A172 (cell line): ENCODE measurements around the gene GTF3C5. TPM values are rescaled to one million over a fixed set of nuclear protein-coding genes. Genes with fewer than 3 reads are reported as not detected.
A peak's percentile ranks its signal among the peaks of the same experiment; 100 is the strongest.
"Not testable (repeated sequence)": the region's sequence is repeated elsewhere in the genome, so short reads cannot be mapped to it uniquely, and the experiment has no call there.

Experiments used
- DNase-seq: peaks from one replicate; pipeline ENCODE4 v3.0.0-alpha.2; 2015; ENCODE audit warnings: low spot score
- total RNA-seq: library from RNA; depleted of rRNA; stranded (reverse); fragments of >200 nt; shearing (Covaris generic); gene quantifications from 2 replicates; pipeline ENCODE4 v1.2.3, GENCODE V29; 2014

Gene GTF3C5
- total RNA-seq, 1 experiment from 2014 or later: 98.4 TPM

GRCh38 chr9:132995879-132996278, 34.9 kb upstream of the GTF3C5 start:
- DNase-seq: no peak

GRCh38 chr9:132996526-132996925, 34.3 kb upstream of the GTF3C5 start:
- DNase-seq: no peak

- DNase-seq: peak; percentile 38
Observed at GRCh38 chr9:132997591-132997990, 33.2 kb upstream of the GTF3C5 start.

DNA sequence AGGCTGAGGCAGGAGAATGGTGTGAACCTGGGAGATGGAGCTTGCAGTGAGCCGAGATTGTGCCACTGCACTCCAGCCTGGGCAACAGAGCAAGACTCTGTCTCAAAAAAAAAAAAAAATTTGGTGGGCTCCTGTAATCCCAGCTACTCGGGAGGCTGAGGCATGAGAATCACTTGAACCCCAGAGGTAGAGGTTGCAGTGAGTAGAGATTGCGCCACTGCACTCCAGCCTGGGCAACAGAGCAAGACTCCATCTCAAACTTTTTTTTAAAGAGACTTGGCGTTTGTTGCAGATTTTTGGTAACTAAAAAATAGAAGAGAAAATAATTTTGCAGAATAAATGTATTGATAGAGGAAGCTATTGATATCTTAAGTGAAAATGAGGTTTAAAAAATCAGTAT, 32.6 kb upstream of the GTF3C5 start:
- DNase-seq: not testable (repeated sequence)

DNA sequence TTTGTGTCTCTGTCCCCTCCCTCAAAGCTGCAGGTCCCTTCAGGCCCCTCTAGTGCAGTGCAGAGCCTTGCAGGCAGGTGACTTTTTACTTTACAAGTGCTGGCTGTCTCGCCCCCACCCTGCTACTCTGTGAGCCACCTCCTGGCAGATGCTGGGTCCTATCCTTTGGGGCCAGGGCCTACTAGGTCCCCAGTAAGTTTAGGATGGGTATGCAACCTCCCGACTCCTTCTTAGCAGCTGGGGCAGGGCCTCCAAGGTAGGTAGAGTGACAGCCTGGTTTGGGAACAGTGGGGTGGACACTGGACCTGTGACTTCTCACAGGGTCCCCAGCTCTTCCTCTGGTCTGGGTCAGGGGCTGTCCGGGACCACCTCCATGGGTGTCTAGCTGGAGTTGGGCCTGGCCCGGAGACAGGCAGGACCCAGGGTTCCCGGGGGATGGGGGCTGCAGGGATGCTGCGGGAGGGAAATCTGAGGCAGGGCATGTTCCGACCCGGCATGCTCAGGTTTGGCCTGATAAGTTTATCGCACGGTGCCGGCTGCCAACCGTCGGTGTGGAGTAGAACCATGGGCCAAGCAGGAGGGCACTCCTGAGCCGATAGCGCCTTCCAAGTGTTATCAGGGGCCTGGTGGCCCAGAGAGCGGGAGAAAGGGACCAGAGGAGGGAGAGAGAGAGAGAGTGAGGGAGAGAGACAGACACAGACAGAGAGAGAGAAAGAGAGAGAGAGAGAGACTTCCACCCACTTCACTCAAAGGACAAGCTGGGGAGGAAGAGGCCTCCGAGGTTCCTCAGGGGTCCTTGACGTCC, 31.8 kb upstream of the GTF3C5 start:
- DNase-seq: no peak

GRCh38 chr9:133002147-133003070, 28.4 kb upstream of the GTF3C5 start:
- no peak for DNase-seq

GRCh38 chr9:133003071-133003461, 27.7 kb upstream of the GTF3C5 start:
- DNase-seq: no peak

DNA sequence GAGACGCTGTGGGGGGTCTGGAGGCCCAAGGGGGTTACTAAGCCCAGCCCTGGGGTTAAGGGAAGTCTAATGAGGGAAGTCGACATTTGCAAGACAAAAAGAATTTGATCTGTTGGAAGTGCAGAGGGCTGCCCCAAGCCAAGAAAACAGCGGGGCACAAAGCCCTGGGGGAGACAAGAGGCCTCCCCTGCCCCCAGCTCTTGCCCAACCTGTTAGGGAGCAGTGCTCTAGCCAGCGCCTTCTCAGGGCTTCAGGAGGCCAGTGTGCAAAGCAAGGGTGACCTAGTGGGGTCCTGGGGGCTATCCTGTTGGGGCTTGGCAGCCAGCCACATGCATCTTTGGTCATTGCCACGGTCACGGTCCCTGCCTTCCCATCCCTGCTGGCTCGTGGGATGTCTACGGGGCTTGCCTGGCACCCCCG, 27.1 kb upstream of the GTF3C5 start:
- DNase-seq: no peak

DNA sequence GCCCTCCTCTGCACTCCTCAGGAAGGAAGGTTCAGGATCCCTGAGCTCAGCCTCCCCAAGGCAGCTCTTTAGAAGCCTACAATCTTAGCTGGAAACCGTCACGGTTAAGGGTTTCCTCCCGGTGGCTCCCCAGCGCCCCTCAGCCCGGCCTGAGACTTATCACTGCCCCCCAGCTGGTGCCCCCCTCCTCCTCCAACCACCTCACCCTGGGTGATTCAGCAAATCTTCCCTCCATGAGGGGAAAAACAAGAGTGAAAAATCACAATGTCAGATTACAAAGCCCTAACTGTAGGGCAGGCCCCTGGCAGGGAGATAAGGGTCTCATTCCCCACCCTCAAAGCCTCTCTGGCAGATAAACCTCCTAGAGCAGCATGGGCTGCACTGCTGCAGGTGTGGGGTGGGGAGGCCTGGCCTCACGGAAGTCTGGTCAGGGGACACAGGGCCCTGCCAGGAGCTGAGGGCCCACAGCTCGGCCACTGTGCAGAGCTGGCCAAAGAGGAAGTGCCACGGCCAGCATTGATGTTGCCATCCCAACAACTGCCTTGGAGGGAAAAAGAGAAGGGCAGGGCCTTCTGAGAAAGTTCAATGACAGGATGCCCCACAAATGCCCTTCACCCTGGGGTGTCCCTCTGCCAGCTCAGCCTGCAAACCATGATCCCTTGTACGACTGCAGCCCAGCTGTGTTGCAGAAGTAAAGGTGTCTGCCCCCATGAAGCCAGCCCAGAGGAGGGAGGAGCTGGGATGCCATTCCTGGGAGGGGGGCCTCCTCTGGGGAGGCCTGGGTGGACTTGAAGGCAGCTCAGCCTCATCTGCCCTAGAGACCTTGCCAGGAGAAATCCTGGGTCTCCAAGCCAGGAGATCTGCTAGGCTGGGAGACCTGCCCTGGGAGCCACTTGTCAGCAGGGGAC, 26.5 kb upstream of the GTF3C5 start:
- no peak for DNase-seq

- DNase-seq: no peak
Observed at GRCh38 chr9:133004999-133005760, 25.6 kb upstream of the GTF3C5 start.

GRCh38 chr9:133005957-133006356, 24.8 kb upstream of the GTF3C5 start:
- no peak for DNase-seq

- DNase-seq: no peak
Observed at GRCh38 chr9:133006731-133007352, 24.0 kb upstream of the GTF3C5 start.

- DNase-seq: no peak
Observed at GRCh38 chr9:133008406-133008805, 22.4 kb upstream of the GTF3C5 start.

DNA sequence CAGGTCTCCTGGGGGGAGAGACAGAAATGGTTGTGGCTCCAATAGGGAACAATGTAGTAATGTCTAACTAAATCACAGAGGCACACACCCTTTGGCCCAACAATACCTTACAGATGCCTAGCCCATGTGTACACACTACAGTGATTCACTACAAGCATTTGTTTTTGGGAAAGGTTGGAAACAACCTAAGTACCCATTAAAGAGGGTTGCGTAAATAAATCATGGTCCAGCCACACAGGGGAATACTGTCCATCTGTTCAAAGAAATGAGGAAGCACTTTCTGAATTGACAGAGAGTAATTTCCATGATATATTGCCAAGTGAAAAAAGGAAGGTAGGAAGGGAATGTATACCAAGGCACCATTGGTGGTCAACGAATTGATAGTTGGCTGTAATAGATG, 22.0 kb upstream of the GTF3C5 start:
- no peak for DNase-seq

GRCh38 chr9:133009906-133010582, 20.8 kb upstream of the GTF3C5 start:
- DNase-seq: no peak

DNA sequence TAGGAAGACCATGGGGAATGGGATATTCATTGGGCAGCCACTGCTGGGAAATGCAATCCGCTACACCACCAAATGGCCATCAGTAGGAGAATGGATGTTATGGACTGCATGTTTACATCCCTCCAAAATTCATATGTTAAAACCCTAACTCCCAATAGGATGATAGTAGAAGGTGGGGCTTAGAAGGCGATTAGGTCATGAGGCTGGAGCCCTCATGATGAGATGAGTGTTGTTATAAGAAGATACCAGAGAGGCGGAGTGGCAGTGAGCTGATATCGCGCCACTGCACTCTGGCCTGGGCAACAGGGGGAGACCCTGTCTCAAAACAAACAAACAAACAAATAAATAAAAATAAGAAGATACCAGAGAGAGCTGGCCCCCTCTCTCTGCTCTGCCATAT, 16.1 kb upstream of the GTF3C5 start:
- DNase-seq: no peak

GRCh38 chr9:133023117-133023890, 7.5 kb upstream of the GTF3C5 start:
- no peak for DNase-seq

- no peak for DNase-seq
Observed at GRCh38 chr9:133026426-133026825, 4.4 kb upstream of the GTF3C5 start.

DNA sequence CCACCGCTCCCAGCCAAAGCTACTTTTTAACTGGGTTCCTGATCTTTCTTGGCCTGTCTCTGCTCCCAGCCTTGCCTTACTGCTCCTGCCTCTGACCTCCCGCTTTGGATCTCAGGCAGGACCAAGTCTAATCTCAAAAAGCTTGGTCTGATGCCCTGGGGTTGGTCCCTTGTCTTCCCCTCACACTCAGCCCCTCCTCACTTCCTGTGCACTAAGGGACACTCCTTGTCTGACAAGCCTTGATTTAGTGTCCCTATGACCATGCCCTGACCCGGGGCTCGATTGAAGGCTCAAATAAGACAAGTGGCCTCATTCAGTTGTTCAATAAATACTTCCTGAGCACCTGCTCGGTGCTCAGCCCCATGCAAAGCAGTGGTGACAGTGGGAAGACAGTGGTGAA, 3.7 kb upstream of the GTF3C5 start:
- no peak for DNase-seq
